IMR-90 (cell line): ENCODE data around the gene SLC8A3. TPM values are rescaled to one million over a fixed set of nuclear protein-coding genes. Genes with fewer than 3 reads are reported as not detected.

ENCODE experiments used
- ATAC-seq: fragments of 200-7000 bp; cut with Tn5 transposase; 2 replicates; pipeline ENCODE4 v1.9.1; 2020; ENCODE audit warnings: low read depth, mild to moderate bottlenecking, moderate library complexity
- BruUV-seq: library from RNA; stranded (reverse); fragments of 400-500 nt; replicated peaks from 2 replicates; lab custom pipeline; 2021; lab: Mats Ljungman, UMichigan
- CTCF ChIA-PET: fragments of 300-600 bp; formaldehyde crosslinking; extraction: SDS; loops from one replicate; lab custom pipeline; 2021; ENCODE audit warnings: antibody characterized with exemption; lab: Yijun Ruan, JAX
- POLR2A ChIA-PET: fragments of 300-600 bp; sonication (Branson Sonifier 250); formaldehyde crosslinking; loops from one replicate; lab custom pipeline; 2022; ENCODE audit warnings: antibody characterized with exemption; ENCODE audit not compliant: unreplicated experiment; lab: Charles Lee
- DNase-seq: peaks from one replicate; pipeline ENCODE4 v3.0.0; 2013
- H2AFZ ChIP-seq: replicated peaks from 2 replicates; pipeline ENCODE3; 2013; ENCODE audit warnings: low read length, mild to moderate bottlenecking; ENCODE audit not compliant: poor library complexity
- H2AK5ac ChIP-seq: 2 replicates; pipeline ENCODE4 v1.6.1; 2013; ENCODE audit warnings: low read depth, low read length, inconsistent platforms
- H2AK9ac ChIP-seq: replicated peaks from 2 replicates; pipeline ENCODE3; 2013; ENCODE audit warnings: mild to moderate bottlenecking, low read depth, low read length, moderate library complexity; ENCODE audit not compliant: poor library complexity
- H2BK120ac ChIP-seq: 2 replicates; pipeline ENCODE4 v1.6.1; 2013; ENCODE audit warnings: low read depth, low read length, inconsistent platforms
- H2BK15ac ChIP-seq: 3 replicates; pipeline ENCODE4 v1.6.1; 2013; ENCODE audit warnings: low read depth, low read length, inconsistent platforms
- H2BK20ac ChIP-seq: 2 replicates; pipeline ENCODE4 v1.6.1; 2013; ENCODE audit warnings: low read depth, mild to moderate bottlenecking, inconsistent platforms, low read length, moderate library complexity
- H2BK5ac ChIP-seq: 2 replicates; pipeline ENCODE4 v1.6.1; 2013; ENCODE audit warnings: mild to moderate bottlenecking, low read depth, low read length, inconsistent platforms; ENCODE audit not compliant: poor library complexity, severe bottlenecking
- H3K14ac ChIP-seq: replicated peaks from 2 replicates; pipeline ENCODE4 v1.6.1; 2013; ENCODE audit warnings: low read depth, low read length, inconsistent platforms
- H3K18ac ChIP-seq: 2 replicates; pipeline ENCODE4 v1.6.1; 2013; ENCODE audit warnings: low read depth, low read length, control low read depth
- H3K23ac ChIP-seq: 2 replicates; pipeline ENCODE4 v1.6.1; 2013; ENCODE audit warnings: low read depth, low read length, inconsistent platforms
- H3K27ac ChIP-seq: 2 replicates; pipeline ENCODE4 v1.5.1; 2013; ENCODE audit warnings: mild to moderate bottlenecking, control low read depth, low read length; ENCODE audit not compliant: insufficient read depth
- H3K27me3 ChIP-seq: 2 replicates; pipeline ENCODE4 v1.6.1; 2013; ENCODE audit warnings: low read length; ENCODE audit not compliant: control insufficient read depth, insufficient read depth
- H3K36me3 ChIP-seq: 2 replicates; pipeline ENCODE4 v1.6.1; 2013; ENCODE audit warnings: low read length, mixed read lengths; ENCODE audit not compliant: control insufficient read depth, insufficient read depth
- H3K4ac ChIP-seq: 2 replicates; pipeline ENCODE4 v1.6.1; 2013; ENCODE audit warnings: low read depth, low read length, inconsistent platforms
- H3K4me1 ChIP-seq: 2 replicates; pipeline ENCODE4 v1.6.1; 2013; ENCODE audit warnings: low read length, mixed read lengths; ENCODE audit not compliant: control insufficient read depth, insufficient read depth
- H3K4me2 ChIP-seq: 2 replicates; pipeline ENCODE4 v1.6.1; 2013; ENCODE audit warnings: low read depth, mild to moderate bottlenecking, control low read depth, low read length, moderate library complexity
- H3K4me3 ChIP-seq: 2 replicates; pipeline ENCODE4 v1.5.1; 2013; ENCODE audit warnings: low read depth, mild to moderate bottlenecking, control low read depth, low read length, moderate library complexity; ENCODE audit not compliant: insufficient read depth
- H3K56ac ChIP-seq: 2 replicates; pipeline ENCODE4 v1.6.1; 2013; ENCODE audit warnings: low read length, inconsistent platforms; ENCODE audit not compliant: insufficient read depth; ENCODE audit errors: extremely low read depth
- H3K79me1 ChIP-seq, 2 experiments: 2 replicates each; pipeline ENCODE4 v1.6.1; 2013; ENCODE audit warnings: low read length in 2 of 2, inconsistent platforms in 1 of 2, low read depth in 1 of 2
- H3K9ac ChIP-seq: 2 replicates; pipeline ENCODE4 v1.6.1; 2013; ENCODE audit warnings: low read depth, low read length, control low read depth
- H3K9me1 ChIP-seq: 2 replicates; pipeline ENCODE4 v1.6.1; 2013; ENCODE audit warnings: low read length, inconsistent platforms; ENCODE audit not compliant: insufficient read depth
- H3K9me3 ChIP-seq: 2 replicates; pipeline ENCODE4 v1.6.1; 2013; ENCODE audit warnings: low read length; ENCODE audit not compliant: control insufficient read depth, insufficient read depth
- H4K20me1 ChIP-seq: 2 replicates; pipeline ENCODE4 v1.6.1; 2013; ENCODE audit warnings: low read length, inconsistent platforms; ENCODE audit not compliant: insufficient read depth
- H4K5ac ChIP-seq: 2 replicates; pipeline ENCODE4 v1.6.1; 2013; ENCODE audit warnings: mild to moderate bottlenecking, low read depth, low read length, control low read depth
- H4K8ac ChIP-seq, 2 experiments: 2 replicates each; pipeline ENCODE4 v1.6.1; 2013; ENCODE audit warnings: low read depth in 2 of 2, low read length in 2 of 2, control low read depth in 1 of 2, inconsistent platforms in 1 of 2
- H4K91ac ChIP-seq: 2 replicates; pipeline ENCODE4 v1.6.1; 2013; ENCODE audit warnings: low read depth, low read length, inconsistent platforms; ENCODE audit not compliant: insufficient read depth
- CHD1 ChIP-seq: IDR thresholded peaks from 2 replicates; pipeline ENCODE4 v1.6.1; 2012; ENCODE audit warnings: low read depth, low read length, improper control_type of control experiment
- CTCF ChIP-seq: conservative IDR thresholded peaks from 2 replicates; pipeline ENCODE4 v1.5.1; 2012; ENCODE audit warnings: mild to moderate bottlenecking, low read depth, low read length, improper control_type of control experiment
- FOS ChIP-seq: fragments of 150-350 bp; IDR thresholded peaks from 2 replicates; pipeline ENCODE4 v1.6.1; 2016; ENCODE audit warnings: low read depth, low read length
- MXI1 ChIP-seq: IDR thresholded peaks from 2 replicates; pipeline ENCODE4 v1.6.1; 2012; ENCODE audit warnings: low read depth, mild to moderate bottlenecking, low read length, moderate library complexity, borderline replicate concordance
- NFE2L2 ChIP-seq: fragments of 150-350 bp; IDR thresholded peaks from 2 replicates; pipeline ENCODE4 v1.6.1; 2016; ENCODE audit warnings: low read depth, mild to moderate bottlenecking, low read length
- RAD21 ChIP-seq: IDR thresholded peaks from 2 replicates; pipeline ENCODE4 v1.6.1; 2012; ENCODE audit warnings: low read length, improper control_type of control experiment
- RCOR1 ChIP-seq: IDR thresholded peaks from 2 replicates; pipeline ENCODE4 v1.6.1; 2012; ENCODE audit warnings: mild to moderate bottlenecking, low read length, improper control_type of control experiment; ENCODE audit not compliant: insufficient replicate concordance
- USF2 ChIP-seq: fragments of 150-350 bp; IDR thresholded peaks from 2 replicates; pipeline ENCODE4 v1.6.1; 2017; ENCODE audit warnings: mild to moderate bottlenecking, antibody characterized with exemption, low read length, low read depth
- WGBS, 2 experiments: methylation state at CpG; one replicate each; pipeline versions ENCODE4 v1.1.5 to v1.1.7; 2013; ENCODE audit warnings: missing lambda C conversion rate in 2 of 2; ENCODE audit not compliant: insufficient read length in 1 of 2; ENCODE audit errors: extremely low coverage in 2 of 2; 5-methylcytosine and 5-hydroxymethylcytosine counted together
- dilution Hi-C: fragments of 300-500 bp; cut with HindIII; formaldehyde crosslinking; loops from one replicate; pipeline ENCODE4 v1.14.3; 2018; ENCODE audit warnings: low sequenced_read_pairs; ENCODE audit not compliant: unreplicated experiment
- in situ Hi-C: fragments of 300-500 bp; cut with MboI; formaldehyde crosslinking; loops from 3 replicates; pipeline ENCODE4 v1.14.3; 2019; ENCODE audit warnings: low sequenced_read_pairs, inconsistent platforms, mixed read lengths
- intact Hi-C: fragments of 100-400 bp; cut with micrococcal nuclease; formaldehyde crosslinking; loops from 2 replicates; pipeline ENCODE4 v1.10.0; 2022
- polyA plus RNA-seq, 3 experiments: library from polyadenylated mRNA; depleted of rRNA; stranded (reverse); fragments of >200 nt; gene quantifications; 2 replicates each; pipeline ENCODE4 v1.2.3, GENCODE V29; 2012; ENCODE audit warnings: low replicate concordance in 1 of 3
- total RNA-seq: library from RNA; depleted of rRNA; stranded (reverse); fragments of >200 nt; gene quantifications from 2 replicates; pipeline ENCODE4 v1.2.3, GENCODE V29; 2012

Gene SLC8A3
- total and polyA plus RNA-seq, 2 of the 4 experiments (the other 2 are of a cell fraction) = under 0.01 TPM; not detected in 1

- Histone ChIP-seq H3K14ac (no peak overlapping the region), H3K4me1 (no peaks in the 10 kb centered on the region), H2BK15ac (no peak overlapping the region), H2BK20ac (no peak overlapping the region), H3K4me3 (no peak overlapping the region), H2BK5ac (no peak overlapping the region), H2AK9ac (no peak overlapping the region), H3K27ac (no peak overlapping the region), H3K79me1 (no peaks in the 10 kb centered on the region), H3K4ac (no peak overlapping the region), H4K5ac (no peak overlapping the region), H2BK120ac (no peak overlapping the region), H3K27me3 (no peaks in the 10 kb centered on the region; the same call in 1 of the 2 replicates), H3K9me3 (no peaks in the 10 kb centered on the region), H3K9ac (no peak overlapping the region), H3K4me2 (no peak overlapping the region), H3K18ac (no peak overlapping the region), H3K23ac (no peak overlapping the region), H4K20me1 (no peaks in the 10 kb centered on the region), H2AK5ac (no peak overlapping the region), H2AFZ (no peak overlapping the region), H3K9me1 (no peaks in the 10 kb centered on the region), H4K8ac (no peak overlapping the region), H3K36me3 (no peaks in the 10 kb centered on the region), H4K91ac (no peak overlapping the region), H3K56ac (no peak overlapping the region)
- ATAC-seq (no peak), DNase-seq (no peak)
- BruUV-seq = no TSS peak
- dilution Hi-C loops = no loop called here
- ChIA-PET CTCF (no interaction called here), POLR2A (no interaction called here)
- in situ Hi-C loops = no loop called here
- no CpG with 5 or more reads among the region's 3 CpGs for WGBS, 2 experiments
- intact Hi-C loops = no loop called here
- no peak for TF ChIP-seq CHD1
- no peak for TF ChIP-seq USF2
- no peak for TF ChIP-seq CTCF
- no peak for TF ChIP-seq NFE2L2
- no peak for TF ChIP-seq RAD21
- no peak for TF ChIP-seq FOS
- no peak for TF ChIP-seq MXI1
- TF ChIP-seq RCOR1 = no peak
Observed at GRCh38 chr14:70148351-70148750, 40.4 kb downstream of the SLC8A3 start.
